NB4 (cell line): Measurements from ENCODE around the gene CCDC102B.

Experiments
- CTCF ChIP-seq: IDR thresholded peaks from one replicate; pipeline ENCODE4 v1.5.1; 2012; ENCODE audit warnings: low read depth, low read length
- MAX ChIP-seq: IDR thresholded peaks from 2 replicates; pipeline ENCODE4 v1.6.1; 2011; ENCODE audit warnings: low read depth, low read length
- MYC ChIP-seq: IDR thresholded peaks from 2 replicates; pipeline ENCODE4 v1.6.1; 2011; ENCODE audit warnings: low read depth, low read length
- POLR2A ChIP-seq: IDR thresholded peaks from 2 replicates; pipeline ENCODE4 v1.6.1; 2011; ENCODE audit warnings: mild to moderate bottlenecking; ENCODE audit not compliant: insufficient read length; ENCODE audit errors: extremely low read depth

GRCh38 chr18:68833756-68834155, 35.9 kb downstream of the CCDC102B start:
- TF ChIP-seq CTCF (no peak), POLR2A (no peak), MYC (no peak), MAX (no peak)
